Stimulated activated CD4-positive, alpha-beta T cell treated with anti-CD3 and anti-CD28 coated beads, Interleukin-4, amount 100 ng/mL, for 4 hours (primary cell): ENCODE measurements around the gene ALDOA.

Experiments
- DNase-seq, 2 experiments: peaks; one replicate each; pipeline ENCODE4 v3.0.0-alpha.2; 2020

Gene ALDOA

DNA sequence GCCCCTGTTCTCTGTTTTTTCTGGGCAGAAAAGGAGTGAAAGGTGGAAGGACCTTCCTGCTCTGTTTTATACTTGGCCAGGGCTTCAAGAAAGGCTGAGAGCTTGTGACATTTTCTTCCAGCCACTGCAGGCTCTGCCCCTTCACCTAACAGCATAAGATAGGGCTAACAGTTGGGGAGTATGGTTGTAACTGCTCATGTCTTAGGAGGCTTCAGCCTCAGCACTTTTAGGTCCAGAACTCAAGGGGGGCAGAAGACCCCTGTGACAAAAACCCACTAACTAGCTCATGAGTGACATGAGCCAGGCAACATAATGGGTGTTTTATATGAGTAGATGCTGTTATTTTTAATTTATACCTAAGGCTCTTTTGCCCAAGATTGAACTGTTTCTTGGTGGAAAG lies 4.9 kb downstream of the ALDOA start:
- DNase-seq, result no peak

DNA sequence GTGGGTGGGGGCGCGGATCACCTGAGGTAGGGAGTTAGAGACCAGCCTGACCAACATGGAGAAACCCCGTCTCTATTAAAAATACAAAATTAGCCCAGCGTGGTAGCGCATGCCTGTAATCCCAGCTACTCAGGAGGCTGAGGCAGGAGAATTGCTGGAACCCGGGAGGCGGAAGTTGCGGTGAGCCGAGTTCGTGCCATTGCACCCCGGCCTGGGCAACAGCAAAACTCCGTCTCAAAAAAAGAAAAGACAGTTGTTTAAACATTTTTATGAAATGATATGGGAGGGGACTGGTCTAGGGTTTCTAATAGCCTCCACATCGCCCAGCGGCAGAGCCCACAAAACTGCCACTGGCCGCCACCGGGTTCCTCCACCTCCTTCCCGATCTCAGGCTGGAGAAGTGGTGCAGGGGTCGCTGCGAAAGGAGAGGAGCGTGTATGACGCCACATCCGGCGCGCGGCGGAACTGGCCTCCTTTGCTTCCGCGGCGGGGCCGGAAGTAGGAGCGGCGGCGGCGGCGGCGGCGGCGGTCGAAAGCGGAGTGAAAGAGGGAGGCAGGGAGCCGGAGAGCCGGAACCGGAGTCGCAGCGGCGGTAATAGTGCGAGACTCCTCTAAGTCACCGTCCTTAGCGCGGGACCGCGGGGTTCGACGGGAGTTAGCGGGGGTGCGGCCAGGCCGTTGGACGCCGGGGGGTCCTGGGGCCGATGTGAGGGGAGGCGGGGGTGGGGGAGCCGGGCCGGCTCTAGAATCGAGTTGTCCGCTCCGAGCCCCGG lies 10.1 kb downstream of the ALDOA start, which contains the start of gene PPP4C:
TSS of gene PPP4C (plus strand) at position 492 of the 773 bp plus-strand sequence. CDS start 384 bp downstream, outside the sequence.
- peak; percentile 84 to 90 for DNase-seq

DNA sequence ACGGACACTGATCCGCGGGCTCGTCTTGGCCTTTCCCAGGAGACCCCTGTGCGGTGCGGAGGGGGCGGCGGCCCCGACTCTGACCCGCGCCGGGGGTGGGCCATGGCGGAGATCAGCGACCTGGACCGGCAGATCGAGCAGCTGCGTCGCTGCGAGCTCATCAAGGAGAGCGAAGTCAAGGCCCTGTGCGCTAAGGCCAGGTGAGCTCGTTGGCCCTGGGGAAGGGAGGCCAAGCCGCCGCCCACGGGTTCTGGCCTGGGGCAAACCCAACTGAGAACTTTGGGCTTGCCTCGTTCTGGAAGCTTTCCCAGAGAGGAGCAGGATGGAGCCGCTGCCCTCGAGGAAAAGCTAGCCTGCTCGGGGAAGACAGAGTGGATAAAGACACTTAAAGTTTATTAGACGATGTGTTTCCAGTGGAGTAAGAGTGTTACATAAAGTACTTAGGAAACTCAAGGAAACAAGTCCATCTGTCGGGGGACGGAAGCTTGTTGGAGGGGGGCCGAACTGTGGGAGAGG lies 10.8 kb downstream of the ALDOA start:
- no peak for DNase-seq

DNA sequence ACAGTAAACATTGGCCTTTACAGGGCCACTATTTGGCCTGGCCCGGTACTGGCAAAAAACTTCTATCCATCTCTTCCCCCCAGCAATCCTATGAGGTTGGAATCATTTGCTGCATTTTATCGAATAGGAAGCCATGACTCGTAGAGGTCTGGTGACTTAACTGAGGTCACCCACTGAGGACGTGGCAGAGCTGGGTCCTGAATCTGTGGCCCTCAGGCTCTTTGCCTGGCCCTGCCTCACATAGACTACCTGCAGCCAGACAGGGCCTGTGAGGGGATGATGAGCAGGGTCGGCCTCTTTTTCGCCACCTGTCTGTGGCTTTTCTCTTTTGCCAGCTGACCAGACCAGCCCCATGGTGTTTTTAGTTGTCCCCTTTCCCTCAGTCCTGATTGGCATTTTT lies 12.1 kb downstream of the ALDOA start:
- DNase-seq, result no peak

DNA sequence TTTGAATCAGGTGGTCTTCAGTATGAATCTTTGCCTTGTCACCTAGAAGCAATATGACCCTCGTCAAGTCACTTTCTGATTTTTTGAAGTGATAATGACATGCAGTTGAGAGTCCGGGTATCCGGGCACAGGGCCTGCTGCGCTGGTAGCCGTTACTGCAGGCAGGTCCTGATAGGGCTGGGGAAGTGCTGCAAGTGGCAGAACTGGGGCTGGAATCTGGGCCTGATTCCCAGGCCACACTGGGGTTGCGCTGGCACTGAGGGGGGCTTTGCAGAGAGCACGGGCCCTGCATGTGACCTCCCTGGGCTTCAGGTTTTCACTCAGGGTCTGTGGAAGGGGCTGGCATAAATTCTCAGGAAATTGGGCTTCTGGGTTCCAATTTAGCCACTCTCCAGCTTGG lies 13.2 kb downstream of the ALDOA start:
- DNase-seq, result no peak

DNA sequence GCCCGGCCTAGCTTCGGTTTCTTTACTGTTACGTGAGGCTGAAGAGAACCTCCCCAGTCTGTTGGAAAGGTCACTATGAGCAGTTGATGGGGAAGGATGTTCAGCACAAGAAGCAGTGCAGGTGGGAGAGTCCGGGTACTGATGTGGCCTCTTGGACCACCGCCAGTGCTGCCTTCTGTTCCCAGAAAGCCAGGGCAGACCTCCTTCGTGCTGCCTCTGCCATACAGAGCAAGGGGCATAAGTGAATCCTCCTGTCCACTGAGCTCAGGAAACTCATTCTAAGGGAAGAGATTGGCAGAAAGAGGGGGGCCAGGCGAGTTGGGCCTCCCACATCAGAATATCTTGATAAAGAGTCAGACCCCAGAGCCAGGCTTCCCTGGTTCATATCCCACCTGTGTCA lies 13.9 kb downstream of the ALDOA start:
- no peak for DNase-seq

DNA sequence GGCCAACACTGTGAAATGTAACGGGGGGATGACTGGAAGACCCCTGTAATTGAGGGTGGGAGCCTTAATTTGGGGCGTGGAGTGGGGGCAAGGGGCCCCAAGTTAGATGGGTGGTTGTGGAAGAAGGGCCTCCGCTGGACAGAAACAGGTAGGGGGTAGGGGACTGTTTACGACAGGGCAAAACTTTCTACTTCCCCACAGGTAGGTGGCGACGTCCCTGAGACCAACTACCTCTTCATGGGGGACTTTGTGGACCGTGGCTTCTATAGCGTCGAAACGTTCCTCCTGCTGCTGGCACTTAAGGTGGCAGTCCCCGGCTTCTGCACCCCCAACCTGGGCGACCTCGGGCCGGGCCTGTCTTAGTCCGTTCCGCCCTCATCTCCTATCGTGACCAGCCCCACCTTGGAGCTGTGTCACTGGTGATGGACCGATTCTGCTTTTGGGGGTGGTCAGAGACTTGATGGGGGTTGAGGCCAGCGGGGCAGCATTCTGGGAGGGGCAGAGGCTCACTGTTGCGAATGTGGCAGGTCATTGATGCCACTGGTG lies 17.1 kb downstream of the ALDOA start:
- no peak for DNase-seq

DNA sequence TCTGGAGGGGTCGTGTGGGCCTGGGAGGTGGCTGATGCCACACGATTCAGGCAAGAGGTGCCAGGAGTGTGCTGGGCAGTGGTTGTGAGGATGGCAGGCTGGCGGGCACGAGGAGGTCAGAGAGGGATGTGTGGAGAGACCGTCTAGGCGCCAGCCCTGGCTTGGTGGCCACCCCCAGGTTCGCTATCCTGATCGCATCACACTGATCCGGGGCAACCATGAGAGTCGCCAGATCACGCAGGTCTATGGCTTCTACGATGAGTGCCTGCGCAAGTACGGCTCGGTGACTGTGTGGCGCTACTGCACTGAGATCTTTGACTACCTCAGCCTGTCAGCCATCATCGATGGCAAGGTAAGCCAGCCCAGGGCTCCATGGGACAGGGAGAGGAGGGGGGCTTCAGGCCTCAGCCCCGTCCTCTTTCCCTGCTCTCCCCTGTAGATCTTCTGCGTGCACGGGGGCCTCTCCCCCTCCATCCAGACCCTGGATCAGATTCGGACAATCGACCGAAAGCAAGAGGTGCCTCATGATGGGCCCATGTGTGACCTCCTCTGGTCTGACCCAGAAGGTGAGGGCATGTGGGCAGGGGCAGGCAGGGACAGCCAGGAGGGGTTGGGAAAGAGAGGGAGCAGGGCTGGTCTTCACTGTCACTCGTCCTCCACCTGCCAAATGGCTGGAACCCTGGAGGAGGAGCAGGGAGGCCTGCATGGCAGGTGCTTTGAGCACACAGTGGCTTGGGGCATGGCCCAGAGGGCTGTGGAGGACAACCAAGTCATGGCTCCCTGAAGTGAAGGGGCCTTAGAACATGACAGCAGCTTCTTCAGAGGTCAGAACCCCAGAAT lies 17.9 kb downstream of the ALDOA start:
- DNase-seq, result no peak

DNA sequence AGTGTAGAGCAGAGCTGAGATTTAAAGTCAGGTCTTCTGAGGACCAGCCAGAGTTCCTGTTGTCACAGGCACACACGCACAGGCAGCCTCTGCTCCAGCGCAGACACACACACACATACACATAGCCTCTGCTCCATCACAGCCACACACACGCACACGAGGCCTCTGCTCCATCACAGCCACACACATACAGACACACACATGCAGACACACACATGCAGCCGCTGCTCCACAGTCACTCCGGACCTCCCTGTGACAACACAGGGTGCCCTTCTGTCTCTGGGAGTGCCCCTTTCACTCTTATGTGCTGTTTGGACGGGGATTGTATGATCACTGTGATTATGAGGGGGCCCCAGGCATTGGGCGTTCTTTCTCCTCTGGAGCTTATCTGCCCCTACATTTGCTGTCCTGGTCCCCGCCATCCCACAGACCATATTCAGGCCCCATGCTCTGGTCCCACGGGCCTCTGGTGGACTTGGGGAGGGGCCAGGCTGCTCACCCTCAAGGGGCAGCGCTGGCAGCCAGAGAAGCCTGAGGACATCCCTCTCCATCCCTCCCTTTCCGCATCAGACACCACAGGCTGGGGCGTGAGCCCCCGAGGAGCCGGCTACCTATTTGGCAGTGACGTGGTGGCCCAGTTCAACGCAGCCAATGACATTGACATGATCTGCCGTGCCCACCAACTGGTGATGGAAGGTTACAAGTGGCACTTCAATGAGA lies 18.7 kb downstream of the ALDOA start:
- DNase-seq, result no peak

DNA sequence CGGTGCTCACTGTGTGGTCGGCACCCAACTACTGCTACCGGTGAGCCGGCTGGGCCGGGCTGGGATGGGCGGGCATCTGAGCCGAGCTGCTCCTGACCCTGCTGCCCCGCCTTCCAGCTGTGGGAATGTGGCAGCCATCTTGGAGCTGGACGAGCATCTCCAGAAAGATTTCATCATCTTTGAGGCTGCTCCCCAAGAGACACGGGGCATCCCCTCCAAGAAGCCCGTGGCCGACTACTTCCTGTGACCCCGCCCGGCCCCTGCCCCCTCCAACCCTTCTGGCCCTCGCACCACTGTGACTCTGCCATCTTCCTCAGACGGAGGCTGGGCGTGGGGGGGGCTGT lies 19.2 kb downstream of the ALDOA start:
- DNase-seq, result no peak

DNA sequence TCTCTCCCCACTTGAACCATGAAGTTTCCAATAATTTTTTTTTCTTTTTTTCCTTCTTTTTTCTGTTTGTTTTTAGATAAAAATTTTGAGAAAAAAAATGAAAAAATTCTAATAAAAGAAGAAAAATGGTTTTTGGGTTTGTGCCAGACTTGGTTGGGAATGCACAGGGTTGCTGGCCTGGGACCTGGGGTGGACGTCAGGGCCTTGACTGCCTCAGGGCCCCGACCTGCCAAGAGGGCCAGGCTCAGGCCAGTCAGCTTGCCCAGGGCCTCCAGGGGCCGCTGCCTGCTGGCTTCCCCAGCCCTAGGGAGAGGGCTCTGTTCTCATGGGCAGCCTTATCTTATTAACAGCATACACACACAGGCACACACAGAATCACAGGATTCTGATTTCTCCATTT lies 19.7 kb downstream of the ALDOA start:
- DNase-seq, result no peak

DNA sequence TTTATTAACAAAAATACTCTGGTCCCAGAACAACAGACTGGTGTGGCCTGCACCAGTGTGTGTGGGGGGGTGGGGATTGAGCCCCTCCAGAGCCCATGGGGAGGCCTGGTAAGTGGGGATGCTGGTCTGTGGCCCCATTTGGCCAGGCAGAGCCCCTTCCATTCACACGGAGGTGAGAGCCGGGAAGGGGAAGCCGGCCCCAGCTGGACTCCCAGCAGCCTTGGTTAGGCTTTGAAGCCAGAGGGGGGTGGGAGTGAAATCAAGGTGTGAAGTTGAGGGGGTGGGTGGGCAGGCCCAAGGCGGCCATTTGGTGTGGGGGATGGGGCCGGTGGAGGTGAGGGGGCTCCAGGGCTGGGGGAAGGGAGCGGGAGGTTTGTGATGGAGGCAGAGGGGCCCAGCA lies 20.3 kb downstream of the ALDOA start:
- no peak for DNase-seq

DNA sequence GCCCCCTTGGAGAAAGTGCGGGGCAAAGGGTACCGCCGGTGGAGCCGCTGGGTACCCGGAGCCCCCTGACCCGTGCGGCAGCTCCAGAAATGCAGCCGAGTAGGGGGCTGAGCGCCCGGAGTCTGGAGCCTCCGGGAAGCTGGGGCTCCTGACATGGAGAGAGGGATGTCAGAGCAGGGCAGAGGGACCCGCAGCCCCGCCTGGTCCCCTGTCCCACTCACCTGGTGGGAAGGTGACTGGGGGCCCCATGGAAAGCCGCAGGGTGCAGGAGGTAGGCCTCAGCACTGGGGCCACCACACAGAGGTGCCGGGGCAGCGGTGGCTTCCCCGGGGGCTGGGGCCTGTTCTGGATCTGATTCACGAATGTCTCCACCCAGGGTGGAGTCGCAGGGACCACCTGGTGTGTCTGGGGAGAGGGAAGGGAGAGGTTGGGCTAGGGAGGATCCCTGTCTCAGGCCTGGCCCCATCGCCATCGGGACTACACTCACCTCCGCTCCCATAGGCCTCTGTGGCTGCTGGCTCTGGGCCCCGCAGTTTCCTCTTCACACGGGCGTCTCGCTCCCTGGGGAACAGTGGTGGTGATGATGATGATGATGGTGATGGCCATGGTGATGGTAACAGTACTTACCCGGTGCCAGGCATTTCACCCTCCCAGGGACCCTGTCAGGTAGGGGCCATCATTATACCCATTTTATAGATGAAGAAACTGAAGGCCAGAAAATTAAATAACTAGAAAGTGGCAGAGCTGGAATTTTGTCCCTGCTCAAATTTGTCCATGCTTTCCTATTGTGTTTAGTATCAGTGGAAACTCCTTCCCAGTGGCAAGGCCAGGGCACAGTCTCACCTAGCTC lies 21.0 kb downstream of the ALDOA start:
- DNase-seq, result no peak

DNA sequence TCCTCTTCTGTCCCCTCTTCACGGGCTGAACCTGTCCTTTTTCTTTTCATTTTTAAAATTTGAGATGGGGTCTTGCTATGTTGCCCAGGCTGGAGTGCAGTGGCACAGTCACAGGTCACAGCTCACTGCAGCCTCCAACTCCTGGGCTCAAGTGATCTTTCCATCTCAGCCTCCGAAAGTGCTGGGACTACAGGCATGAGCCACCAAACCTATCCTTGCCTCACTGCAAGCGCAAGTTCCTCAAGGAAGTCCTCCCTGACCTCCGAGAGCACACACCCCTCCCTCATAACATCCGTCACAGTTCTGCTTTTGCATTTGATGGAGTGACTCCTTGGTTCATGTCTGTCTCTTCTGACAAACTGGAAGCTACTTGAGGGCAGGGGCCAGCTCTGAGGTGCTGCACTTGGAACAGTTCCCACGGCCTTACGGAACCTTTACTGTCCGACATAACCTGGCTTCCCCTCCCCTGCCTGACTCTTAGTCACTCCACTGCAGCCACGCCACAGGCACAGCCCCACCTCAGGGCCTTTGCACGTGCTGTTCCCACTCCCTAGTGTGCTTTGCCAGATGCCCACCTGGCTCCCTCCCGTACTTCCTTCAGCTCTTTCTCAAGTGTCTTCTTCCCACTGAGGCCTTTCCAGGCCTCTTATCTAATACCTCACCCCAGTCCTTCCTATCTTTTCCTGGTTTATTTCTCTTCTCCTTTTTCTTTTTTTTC lies 21.8 kb downstream of the ALDOA start:
- DNase-seq, result no peak

DNA sequence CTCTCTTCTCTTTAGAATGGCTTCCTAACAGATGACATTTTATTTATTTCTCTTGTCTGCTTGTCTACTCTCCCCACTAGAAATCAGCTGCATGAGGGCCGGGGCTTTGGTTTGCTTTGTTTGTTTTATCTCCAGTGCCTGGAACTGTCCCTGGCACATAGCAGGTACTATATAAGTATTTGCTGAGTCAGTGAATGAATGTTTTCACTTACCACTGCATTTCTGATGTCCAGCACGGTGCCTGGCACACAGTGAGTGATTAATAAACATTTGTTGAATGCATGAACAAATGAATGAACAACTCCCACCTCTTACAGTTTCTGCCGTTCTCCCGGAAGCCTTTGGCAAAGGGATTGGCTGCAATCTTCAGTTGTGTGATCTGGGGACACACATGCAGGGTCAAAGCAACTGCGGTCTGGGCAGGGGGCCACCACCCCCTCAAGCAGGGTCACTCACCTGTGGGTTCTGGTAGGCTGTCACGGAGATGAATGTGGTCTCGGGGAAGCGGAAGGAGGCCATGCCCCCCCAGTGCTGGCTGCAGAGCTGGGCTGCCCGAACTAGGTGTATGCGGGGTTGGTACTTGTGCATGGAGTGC lies 22.8 kb downstream of the ALDOA start:
- DNase-seq, result no peak

DNA sequence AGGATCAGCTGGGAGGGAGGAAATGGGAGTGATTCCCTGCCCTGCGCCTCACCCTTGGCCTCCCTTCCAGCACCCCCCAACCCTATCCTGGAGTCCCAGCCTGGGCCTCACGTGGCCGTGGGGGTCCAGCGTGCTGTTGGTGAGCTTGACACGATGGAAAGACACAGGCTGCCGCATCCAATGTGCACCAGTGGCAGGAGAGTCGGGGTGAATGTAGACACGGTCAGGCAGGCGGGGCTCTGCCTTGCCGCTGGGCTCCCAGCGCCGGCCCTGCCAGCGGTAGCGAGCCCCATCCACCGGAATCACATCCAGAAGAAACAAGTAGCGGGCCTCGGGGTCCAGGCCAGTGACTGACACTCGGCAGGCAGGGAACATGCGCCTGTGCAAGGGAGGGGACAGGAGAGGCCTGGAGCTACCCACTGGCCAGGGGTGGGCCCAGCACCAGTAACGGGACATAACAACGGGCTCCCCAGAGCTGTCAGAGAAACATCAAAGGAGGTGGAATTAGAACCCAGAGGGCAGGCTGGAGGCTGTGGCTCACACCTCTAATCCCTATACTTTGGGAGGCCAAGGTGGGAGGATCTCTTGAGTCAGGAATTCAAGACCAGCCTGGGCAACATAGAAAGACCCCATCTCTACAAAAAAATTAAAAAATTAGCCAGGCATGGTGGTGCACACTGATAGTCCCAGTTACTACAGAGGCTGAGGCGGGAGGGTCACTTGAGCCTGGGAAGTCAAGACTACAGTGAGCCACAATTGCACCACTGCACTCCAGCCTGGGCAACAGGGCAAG lies 23.5 kb downstream of the ALDOA start:
- no peak for DNase-seq

DNA sequence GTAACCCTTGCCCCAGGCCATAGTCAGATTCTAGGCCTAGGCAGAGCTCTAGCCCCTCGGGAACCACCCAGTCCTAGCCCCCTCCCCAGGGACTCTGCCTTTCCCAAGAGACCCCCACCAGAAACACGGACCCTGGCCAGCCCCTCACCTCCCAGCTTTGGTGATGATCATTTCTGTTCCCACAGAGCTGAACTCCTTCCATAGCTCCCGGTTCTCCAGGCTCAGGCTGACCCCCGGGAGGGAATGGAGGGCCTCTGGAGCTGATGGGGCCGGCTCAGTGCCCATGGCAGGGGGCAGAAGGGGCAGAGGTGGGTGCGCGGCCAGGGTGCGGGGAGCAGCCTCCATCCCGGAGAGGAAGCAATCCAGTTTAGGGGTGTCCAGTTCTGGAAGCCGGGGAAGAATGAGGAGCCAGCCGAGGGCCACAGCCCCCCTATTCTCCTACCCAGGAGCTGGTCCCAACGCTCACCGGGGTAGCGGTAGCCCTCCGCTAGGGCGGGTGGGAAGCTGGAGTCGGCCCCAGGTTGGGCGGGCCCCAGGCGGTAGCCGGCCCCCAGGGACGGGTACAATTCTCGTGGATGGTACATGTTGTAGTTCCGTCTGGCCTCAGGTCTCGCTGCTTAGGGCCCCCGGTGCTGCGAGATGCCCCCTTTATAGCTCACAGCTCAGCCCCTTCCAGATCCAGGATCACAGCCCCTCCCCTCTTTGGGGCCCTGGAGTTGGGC lies 25.2 kb downstream of the ALDOA start:
- DNase-seq, result no peak

DNA sequence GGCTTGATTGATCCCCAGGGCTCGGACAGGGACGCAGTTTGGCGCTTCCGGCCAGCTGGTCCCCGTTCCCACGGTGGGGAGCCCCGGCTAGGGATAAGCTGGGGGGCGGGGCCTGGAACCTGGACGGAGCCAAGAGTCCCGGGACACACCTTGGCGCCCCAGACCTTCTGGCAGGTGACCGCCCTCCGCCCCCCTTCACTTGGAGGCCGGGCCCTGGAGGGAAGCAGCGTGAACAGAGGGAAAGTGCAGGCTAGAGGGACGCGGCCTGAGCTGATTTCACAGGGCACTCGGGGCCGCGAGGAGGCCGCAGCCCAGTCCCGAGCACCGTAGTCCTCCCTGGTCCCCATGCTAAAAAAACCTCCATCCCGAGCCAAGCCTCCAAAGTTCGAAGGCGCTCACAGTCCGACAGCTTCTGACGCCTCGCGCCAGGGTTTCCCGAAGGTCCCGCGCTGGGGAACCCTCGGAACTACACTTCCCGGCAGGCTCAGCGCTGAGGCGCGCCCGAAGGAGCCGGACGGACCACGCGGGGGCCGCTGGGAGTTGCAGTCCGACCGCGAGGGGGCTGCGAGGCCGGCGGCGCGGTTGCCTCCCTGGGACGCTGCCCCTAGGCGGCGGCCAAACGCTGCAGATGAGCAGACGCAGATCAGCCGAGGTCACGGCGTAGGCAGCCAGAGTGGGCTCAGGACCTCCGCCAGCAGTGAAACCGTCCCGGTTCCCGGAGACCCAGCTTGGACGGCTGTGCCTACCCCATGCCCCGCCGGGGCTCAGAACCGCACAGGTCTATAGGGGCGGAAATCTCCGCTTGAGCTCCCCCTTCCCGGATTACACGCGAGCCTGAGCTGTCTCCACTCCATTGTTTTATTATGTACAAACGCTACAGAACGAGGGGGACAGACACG lies 26.2 kb downstream of the ALDOA start, which contains the start of gene TBX6:
TSS of gene TBX6 (minus strand) at position 451 of the 899 bp plus-strand sequence. CDS start 731 bp downstream, outside the sequence.
- DNase-seq, result peak; percentile 90 to 93
